ENCODE results near the gene KLK4. TPM values are rescaled to one million over a fixed set of nuclear protein-coding genes. Genes with fewer than 3 reads are reported as not detected.

KLK4 gene
- total RNA-seq, 1 donor from 2014 or later, result not detected

- Mint-ChIP-seq H3K4me1 (ENCODE audit: low read depth) (no peaks in the 10 kb centered on the region), H3K4me3 (ENCODE audit: low read depth) (no peak overlapping the region), H3K9me3 (ENCODE audit: low read depth) (no peaks in the 10 kb centered on the region), H3K36me3 (ENCODE audit: insufficient read depth) (no peaks in the 10 kb centered on the region), H3K27me3 (peaks cover 61% of the 10 kb centered on the region), H3K27ac (no peak overlapping the region)
- no peak for TF ChIP-seq CTCF (IDR thresholded peaks at IDR 0.05; ENCODE audit: unreplicated experiment)
- no peak for DNase-seq (ENCODE audit: low spot score, unreplicated experiment)
These were observed 20.0 kb downstream of the KLK4 start for GRCh38 chr19:50891253-50891625.

- Mint-ChIP-seq H3K27me3 (peaks cover 64% of the 10 kb centered on the region), H3K4me1 (ENCODE audit: low read depth) (no peaks in the 10 kb centered on the region)
- TF ChIP-seq CTCF (IDR thresholded peaks at IDR 0.05; ENCODE audit: unreplicated experiment), result no peak
These were observed 20.6 kb downstream of the KLK4 start for GRCh38 chr19:50890422-50891252.

GRCh38 chr19:50889638-50890037 lies 21.6 kb downstream of the KLK4 start:
- no peak for DNase-seq (ENCODE audit: low spot score, unreplicated experiment)
- Mint-ChIP-seq H3K4me3 (ENCODE audit: low read depth) (no peak overlapping the region), H3K27ac (no peak overlapping the region), H3K36me3 (ENCODE audit: insufficient read depth) (no peaks in the 10 kb centered on the region), H3K9me3 (ENCODE audit: low read depth) (no peaks in the 10 kb centered on the region), H3K27me3 (peaks cover 67% of the 10 kb centered on the region), H3K4me1 (ENCODE audit: low read depth) (no peaks in the 10 kb centered on the region)
- no peak for TF ChIP-seq CTCF (IDR thresholded peaks at IDR 0.05; ENCODE audit: unreplicated experiment)

More at GRCh38 chr19:50890422-50891252, 20.6 kb downstream of the KLK4 start:
- no peaks in the 10 kb centered on the region for H3K9me3 Mint-ChIP-seq (ENCODE audit: low read depth)
- DNase-seq (ENCODE audit: low spot score, unreplicated experiment), result no peak
- no peaks in the 10 kb centered on the region for H3K36me3 Mint-ChIP-seq (ENCODE audit: insufficient read depth)
- no peak overlapping the region for H3K27ac Mint-ChIP-seq
- no peak overlapping the region for H3K4me3 Mint-ChIP-seq (ENCODE audit: low read depth)

GRCh38 chr19:50882188-50882587 lies 29.0 kb downstream of the KLK4 start:
- DNase-seq (ENCODE audit: low spot score, unreplicated experiment), result no peak
- Mint-ChIP-seq H3K4me3 (ENCODE audit: low read depth) (no peak overlapping the region), H3K27ac (no peak overlapping the region), H3K9me3 (ENCODE audit: low read depth) (no peaks in the 10 kb centered on the region), H3K36me3 (ENCODE audit: insufficient read depth) (no peaks in the 10 kb centered on the region), H3K4me1 (ENCODE audit: low read depth) (peaks cover 3% of the 10 kb centered on the region), H3K27me3 (peaks cover 76% of the 10 kb centered on the region)
- TF ChIP-seq CTCF (IDR thresholded peaks at IDR 0.05; ENCODE audit: unreplicated experiment), result no peak

- no peak for TF ChIP-seq CTCF (IDR thresholded peaks at IDR 0.05; ENCODE audit: unreplicated experiment)
- no peak for DNase-seq (ENCODE audit: low spot score, unreplicated experiment)
- Mint-ChIP-seq H3K27me3 (peaks cover 58% of the 10 kb centered on the region), H3K9me3 (ENCODE audit: low read depth) (no peaks in the 10 kb centered on the region), H3K4me3 (ENCODE audit: low read depth) (no peak overlapping the region), H3K36me3 (ENCODE audit: insufficient read depth) (no peaks in the 10 kb centered on the region), H3K27ac (no peak overlapping the region), H3K4me1 (ENCODE audit: low read depth) (peaks cover 3% of the 10 kb centered on the region)
These were observed 31.0 kb downstream of the KLK4 start for GRCh38 chr19:50880241-50880640.

Measured in progenitor cell of endocrine pancreas (in vitro differentiated cells).